CD4-positive, alpha-beta T cell treated with Interleukin-12 subunit alpha and Interleukin-12 subunit beta, for 1 hour (primary cell): ENCODE results near the gene ZFP64.

ENCODE experiments used
- DNase-seq: peaks from one replicate; pipeline ENCODE4 v3.0.0-alpha.2; 2020

ZFP64 gene

DNA sequence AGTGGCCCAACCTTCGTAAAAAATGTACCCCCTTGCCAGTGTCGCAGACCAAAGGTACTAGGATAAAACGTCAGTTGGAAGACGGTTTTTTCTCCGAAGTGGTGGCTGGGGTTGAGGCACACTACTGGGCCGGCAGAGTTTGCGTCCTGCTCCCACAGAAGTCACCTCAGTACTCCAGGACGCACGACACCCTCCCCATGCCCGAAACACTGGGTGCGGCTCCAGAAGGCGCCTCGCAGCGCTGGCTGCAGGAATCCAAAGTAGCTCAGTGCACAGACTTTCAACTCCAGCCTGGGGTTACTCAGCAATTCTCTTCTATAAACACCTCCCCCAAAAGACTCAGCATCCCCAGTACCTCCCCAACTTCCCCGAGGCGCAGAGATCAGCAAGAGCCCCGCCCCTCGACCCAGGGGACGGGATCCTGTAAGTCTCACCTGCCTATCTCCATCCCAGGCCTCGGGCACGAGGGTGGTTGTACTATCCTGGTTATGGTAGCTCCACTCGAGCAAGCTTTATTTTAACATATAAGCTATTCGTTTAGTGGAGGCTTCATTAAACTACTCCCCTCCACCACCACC lies 88.2 kb downstream of the ZFP64 start:
- no peak for DNase-seq

DNA sequence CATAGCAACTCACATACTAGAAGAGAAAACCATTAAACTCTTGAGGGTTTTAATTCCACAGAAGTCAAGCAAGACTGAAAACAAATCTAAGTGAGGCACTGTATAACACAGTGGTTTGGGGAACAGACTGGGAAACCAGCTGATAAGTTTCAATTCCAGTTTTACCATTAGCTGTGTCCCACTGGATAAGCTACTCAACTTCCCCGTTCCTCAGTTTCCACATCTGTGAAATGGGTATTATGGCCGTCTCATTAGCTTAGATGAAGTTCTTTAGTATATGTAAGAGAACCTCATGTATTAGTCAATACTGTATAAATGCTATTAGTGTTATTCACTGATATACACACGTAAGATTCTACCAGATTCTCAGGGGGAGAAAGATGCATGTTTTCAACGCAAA lies 89.0 kb downstream of the ZFP64 start:
- DNase-seq, result no peak

DNA sequence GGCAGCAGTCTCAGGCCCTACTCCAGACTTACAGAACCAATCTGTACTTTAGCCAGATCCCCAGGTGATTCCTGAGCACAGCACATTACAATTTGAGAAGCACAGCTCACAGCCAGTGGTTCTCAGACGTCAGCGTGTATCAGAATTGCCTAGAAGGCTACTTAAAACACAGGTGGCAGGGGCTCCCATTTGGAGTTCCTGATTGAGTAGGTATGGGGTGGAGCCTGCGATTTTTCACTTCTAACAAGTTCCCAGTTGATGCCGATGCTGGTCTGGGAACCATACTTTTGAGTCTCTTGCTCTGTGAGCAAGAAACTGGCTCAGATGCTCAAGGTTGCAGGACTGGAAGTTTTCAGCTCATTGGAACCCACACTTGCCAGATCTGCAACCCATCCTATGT lies 89.5 kb downstream of the ZFP64 start:
- no peak for DNase-seq
